ENCODE data around the gene XAF1.
A peak's percentile ranks its signal among the peaks of the same experiment; 100 is the strongest.

The XAF1 gene

GRCh38 chr17:6712058-6712853 lies 43.6 kb upstream of the XAF1 start:
- no peak for TF ChIP-seq CTCF (IDR thresholded peaks at IDR 0.05)

- no peak for TF ChIP-seq CTCF (IDR thresholded peaks at IDR 0.05)
Measured at GRCh38 chr17:6712854-6713129, 43.1 kb upstream of the XAF1 start.

GRCh38 chr17:6713130-6713917 lies 42.5 kb upstream of the XAF1 start, which contains the start of gene SLC13A5:
Gene SLC13A5 (minus strand): TSS chr17:6713369. CDS start chr17:6713333, 36 bp downstream.
- peak; percentile 40 for TF ChIP-seq CTCF (IDR thresholded peaks at IDR 0.05)

- TF ChIP-seq CTCF (IDR thresholded peaks at IDR 0.05): no peak
Measured at GRCh38 chr17:6713918-6714271, 42.0 kb upstream of the XAF1 start.

- TF ChIP-seq CTCF (IDR thresholded peaks at IDR 0.05): no peak
Measured at GRCh38 chr17:6714315-6714874, 41.5 kb upstream of the XAF1 start.

- no peak for TF ChIP-seq CTCF (IDR thresholded peaks at IDR 0.05)
Measured at GRCh38 chr17:6716736-6717135, 39.1 kb upstream of the XAF1 start.

GRCh38 chr17:6721744-6722143 lies 34.1 kb upstream of the XAF1 start:
- no peak for TF ChIP-seq CTCF (IDR thresholded peaks at IDR 0.05)

Data from LNCAP (cell line).